HepG2 (cell line): ENCODE data around the gene LYZL6.

Source experiments
- NFE2L1 ChIP-seq: sonication (generic); formaldehyde crosslinking; IDR thresholded peaks from 2 replicates; pipeline ENCODE4 v1.4.0; 2020; ENCODE audit warnings: missing genetic modification reagents, mild to moderate bottlenecking, borderline replicate concordance
- ZNF350 ChIP-seq: sonication (generic); formaldehyde crosslinking; IDR thresholded peaks from 2 replicates; pipeline ENCODE4 v1.4.0; 2020; ENCODE audit warnings: mild to moderate bottlenecking, low read depth, missing genetic modification reagents, borderline replicate concordance

- TF ChIP-seq ZNF350 (CRISPR knock-in tag) = no peak
- no peak for TF ChIP-seq NFE2L1
These were observed 826 bp downstream of the LYZL6 start for GRCh38 chr17:35942588-35943186.
